CD8-positive, alpha-beta memory T cell (primary cell): Measurements from ENCODE around the gene SLCO2A1. TPM values are rescaled to one million over a fixed set of nuclear protein-coding genes. Genes with fewer than 3 reads are reported as not detected.
"Not testable (repeated sequence)": the region's sequence is repeated elsewhere in the genome, so short reads cannot be mapped to it uniquely, and the experiment has no call there.

Experiments
- CTCF ChIA-PET: fragments of 350-600 bp; sonication (Branson Sonifier 250); formaldehyde crosslinking; loops from one replicate; lab custom pipeline; 2021; ENCODE audit warnings: antibody characterized with exemption; lab: Charles Lee
- POLR2A ChIA-PET: fragments of 350-600 bp; sonication (Branson Sonifier 250); formaldehyde crosslinking; loops from one replicate; lab custom pipeline; 2021; ENCODE audit warnings: antibody characterized with exemption; lab: Charles Lee
- DNase-seq, 5 donors: peaks; one replicate each; pipeline versions ENCODE4 v3.0.0 to v3.0.0-alpha.2; 2020 to 2022; ENCODE audit warnings: mixed read lengths in 1 of 5
- H3K27ac ChIP-seq: one replicate; pipeline ENCODE4 v1.7.0; 2013; ENCODE audit warnings: low read depth, mild to moderate bottlenecking, low read length, moderate library complexity
- H3K27me3 ChIP-seq: 2 replicates; pipeline ENCODE4 v1.7.0; 2013; ENCODE audit warnings: low read length, mild to moderate bottlenecking; ENCODE audit not compliant: insufficient read depth, poor library complexity, severe bottlenecking
- H3K36me3 ChIP-seq: 2 replicates; pipeline ENCODE4 v1.7.0; 2013; ENCODE audit warnings: mild to moderate bottlenecking, low read length, moderate library complexity; ENCODE audit not compliant: insufficient read depth
- H3K4me1 ChIP-seq: 2 replicates; pipeline ENCODE4 v1.7.0; 2013; ENCODE audit warnings: mild to moderate bottlenecking, low read length, moderate library complexity; ENCODE audit not compliant: insufficient read depth
- H3K4me3 ChIP-seq: 2 replicates; pipeline ENCODE4 v1.7.0; 2013; ENCODE audit warnings: mild to moderate bottlenecking, low read length
- H3K9me3 ChIP-seq: 2 replicates; pipeline ENCODE4 v1.7.0; 2013; ENCODE audit warnings: mild to moderate bottlenecking, low read length
- H3K27ac Mint-ChIP-seq, 8 donors: one replicate each; pipeline ENCODE4 v1.8.0; 2020 to 2021; ENCODE audit warnings: mixed read lengths in 8 of 8, mild to moderate bottlenecking in 6 of 8, inconsistent platforms in 3 of 8, moderate library complexity in 3 of 8
- H3K27me3 Mint-ChIP-seq, 2 donors: one replicate each; pipeline ENCODE4 v1.8.0; 2020 to 2021; ENCODE audit warnings: mixed read lengths in 2 of 2, mild to moderate bottlenecking in 1 of 2, moderate library complexity in 1 of 2
- H3K36me3 Mint-ChIP-seq, 3 donors: one replicate each; pipeline ENCODE4 v1.8.0; 2020 to 2021; ENCODE audit warnings: mixed read lengths in 3 of 3, inconsistent platforms in 1 of 3, mild to moderate bottlenecking in 1 of 3
- H3K4me1 Mint-ChIP-seq, 3 donors: one replicate each; pipeline ENCODE4 v1.8.0; 2020 to 2021; ENCODE audit warnings: mixed read lengths in 3 of 3, inconsistent platforms in 1 of 3, mild to moderate bottlenecking in 1 of 3
- H3K4me3 Mint-ChIP-seq, 7 donors: one replicate each; pipeline ENCODE4 v1.8.0; 2020 to 2021; ENCODE audit warnings: mixed read lengths in 7 of 7, mild to moderate bottlenecking in 6 of 7, moderate library complexity in 4 of 7, inconsistent platforms in 2 of 7
- H3K9me3 Mint-ChIP-seq, 5 donors: one replicate each; pipeline ENCODE4 v1.8.0; 2020 to 2022; ENCODE audit warnings: mixed read lengths in 5 of 5, mild to moderate bottlenecking in 3 of 5, moderate library complexity in 2 of 5, inconsistent platforms in 1 of 5
- polyA plus RNA-seq: library from polyadenylated mRNA; unstranded; fragments of 300-500 nt; fragmentation: Illumina TruSeq; gene quantifications from one replicate; pipeline ENCODE4 v1.2.3, GENCODE V29; 2021
- total RNA-seq, 2 experiments: library from RNA; stranded (reverse); gene quantifications; one replicate each; pipeline ENCODE4 v1.2.3, GENCODE V29; 2021

SLCO2A1 gene
- total and polyA plus RNA-seq, 3 experiments from 2014 or later, result not detected

GRCh38 chr3:134074001-134074789 lies 44.5 kb upstream of the SLCO2A1 start:
- Histone ChIP-seq H3K27ac (no peak overlapping the region), H3K27me3 (no peaks in the 10 kb centered on the region), H3K9me3 (no peaks in the 10 kb centered on the region), H3K36me3 (no peaks in the 10 kb centered on the region), H3K4me1 (no peaks in the 10 kb centered on the region), H3K4me3 (no peak overlapping the region)
- Mint-ChIP-seq H3K27me3 (peaks cover 5 to 11% of the 10 kb centered on the region in 2 donors), H3K4me3 (no peak overlapping the region), H3K27ac (no peak overlapping the region), H3K36me3 (no peaks in the 10 kb centered on the region), H3K4me1 (no peaks in the 10 kb centered on the region), H3K9me3 (peaks cover 0 to 2% (median 0%) of the 10 kb centered on the region in 5 donors)
- ChIA-PET CTCF (no interaction called here), POLR2A (no interaction called here)
- no peak for DNase-seq

GRCh38 chr3:134073583-134073945 lies 43.8 kb upstream of the SLCO2A1 start:
- POLR2A ChIA-PET, result no interaction called here
- no peak for DNase-seq
- no peaks in the 10 kb centered on the region for H3K4me1 Mint-ChIP-seq
- no peaks in the 10 kb centered on the region for H3K36me3 Mint-ChIP-seq
- no peak overlapping the region for H3K4me3 Mint-ChIP-seq
- H3K9me3 Mint-ChIP-seq, result peaks cover 0 to 2% (median 0%) of the 10 kb centered on the region in 5 donors
- Histone ChIP-seq H3K36me3 (no peaks in the 10 kb centered on the region), H3K9me3 (no peaks in the 10 kb centered on the region), H3K27me3 (no peaks in the 10 kb centered on the region), H3K4me3 (no peak overlapping the region), H3K4me1 (no peaks in the 10 kb centered on the region), H3K27ac (no peak overlapping the region)
- CTCF ChIA-PET, result no interaction called here
- no peak overlapping the region for H3K27ac Mint-ChIP-seq
- peaks cover 5 to 11% of the 10 kb centered on the region in 2 donors for H3K27me3 Mint-ChIP-seq

DNA sequence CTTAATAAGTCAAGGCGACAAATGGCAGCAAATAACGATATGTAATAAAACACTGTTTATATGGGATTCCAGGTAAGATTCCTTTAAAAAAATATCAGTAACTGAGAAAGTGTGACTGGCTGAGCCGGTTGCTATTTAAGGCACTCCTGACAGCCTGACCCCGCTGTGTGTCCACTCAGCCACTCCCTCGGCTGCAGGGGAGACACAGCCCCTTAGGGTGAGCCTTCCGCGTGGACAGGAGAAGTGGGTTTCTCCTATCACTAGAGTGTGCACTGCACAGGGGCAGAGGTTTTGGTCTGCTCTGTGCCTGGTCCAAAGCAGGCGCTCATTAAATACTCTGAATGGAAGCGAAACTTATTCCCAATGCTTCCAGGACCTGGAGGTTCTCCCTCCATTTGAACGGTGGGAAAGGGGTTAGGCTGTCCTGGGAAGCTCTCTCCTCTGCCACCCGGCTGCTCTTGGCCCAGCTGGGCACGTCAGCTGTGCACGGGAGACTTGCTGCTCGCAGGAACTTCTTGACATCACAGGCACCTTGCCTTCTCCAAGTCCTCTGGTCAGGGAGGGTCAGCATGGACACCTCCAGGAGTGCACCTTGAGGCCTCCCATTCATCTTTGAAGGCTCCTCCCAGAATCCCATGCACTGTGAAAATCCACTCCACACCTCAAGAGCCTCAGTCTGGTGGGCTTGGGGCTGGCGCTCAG lies 43.3 kb upstream of the SLCO2A1 start:
- ChIA-PET CTCF (no interaction called here), POLR2A (no interaction called here)
- Mint-ChIP-seq H3K9me3 (peaks cover 0 to 2% (median 0%) of the 10 kb centered on the region in 5 donors), H3K27me3 (peaks cover 5 to 11% of the 10 kb centered on the region in 2 donors), H3K4me1 (no peaks in the 10 kb centered on the region), H3K27ac (no peak overlapping the region), H3K36me3 (no peaks in the 10 kb centered on the region), H3K4me3 (no peak overlapping the region)
- Histone ChIP-seq H3K27me3 (no peaks in the 10 kb centered on the region), H3K36me3 (no peaks in the 10 kb centered on the region), H3K27ac (no peak overlapping the region), H3K9me3 (no peaks in the 10 kb centered on the region), H3K4me3 (no peak overlapping the region), H3K4me1 (no peaks in the 10 kb centered on the region)
- DNase-seq, result no peak

DNA sequence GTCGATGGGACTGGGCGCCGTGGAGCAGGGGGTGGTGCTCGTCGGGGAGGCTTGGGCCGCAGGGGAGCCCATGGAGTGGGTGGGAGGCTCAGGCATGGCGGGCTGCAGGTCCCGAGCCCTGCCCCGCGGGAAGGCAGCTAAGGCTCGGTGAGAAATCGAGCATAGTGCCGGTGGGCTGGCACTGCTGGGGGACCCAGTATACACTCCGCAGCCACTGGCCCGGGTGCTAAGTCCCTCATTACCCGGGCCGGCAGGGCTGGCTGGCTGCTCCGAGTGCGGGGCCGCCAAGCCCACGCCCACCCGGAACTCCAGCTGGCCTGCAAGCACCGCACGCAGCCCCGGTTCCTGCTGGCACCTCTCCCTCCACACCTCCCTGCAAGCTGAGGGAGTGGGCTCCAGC lies 40.6 kb upstream of the SLCO2A1 start:
- H3K4me1 Mint-ChIP-seq, H3K36me3 ChIP-seq, H3K4me3 ChIP-seq, H3K4me1 ChIP-seq, H3K27me3 ChIP-seq, H3K36me3 Mint-ChIP-seq, H3K9me3 ChIP-seq, CTCF ChIA-PET, DNase-seq, H3K27ac ChIP-seq, H3K4me3 Mint-ChIP-seq, H3K9me3 Mint-ChIP-seq, H3K27ac Mint-ChIP-seq, POLR2A ChIA-PET, H3K27me3 Mint-ChIP-seq: not testable (repeated sequence)

DNA sequence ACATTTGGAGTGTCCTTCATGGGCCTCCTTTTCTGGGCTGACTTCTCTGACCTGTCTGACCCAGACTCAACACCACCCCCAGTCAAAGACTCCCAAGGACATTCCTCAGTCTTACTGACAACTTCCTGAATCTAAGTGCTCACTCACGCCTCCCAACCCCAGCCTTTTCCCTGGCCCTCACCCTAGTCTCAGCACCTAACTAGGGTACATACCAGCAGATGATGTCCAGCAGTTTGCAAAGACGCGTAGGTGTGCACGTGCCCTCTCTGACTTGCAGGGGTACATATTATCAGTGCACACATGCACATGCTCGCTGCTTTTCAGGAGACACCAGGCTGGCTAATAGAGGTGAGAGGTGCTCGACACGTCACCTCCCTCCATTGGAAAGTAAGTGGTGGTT lies 38.7 kb upstream of the SLCO2A1 start:
- Mint-ChIP-seq H3K9me3 (no peaks in the 10 kb centered on the region), H3K27me3 (peaks cover under 1 to 1% of the 10 kb centered on the region in 2 donors), H3K4me1 (no peaks in the 10 kb centered on the region), H3K4me3 (no peak overlapping the region), H3K36me3 (no peaks in the 10 kb centered on the region), H3K27ac (no peak overlapping the region)
- Histone ChIP-seq H3K27ac (no peak overlapping the region), H3K4me1 (no peaks in the 10 kb centered on the region), H3K4me3 (no peak overlapping the region), H3K27me3 (no peaks in the 10 kb centered on the region), H3K9me3 (no peaks in the 10 kb centered on the region), H3K36me3 (no peaks in the 10 kb centered on the region)
- ChIA-PET POLR2A (no interaction called here), CTCF (no interaction called here)
- no peak for DNase-seq

- H3K4me1 Mint-ChIP-seq, result no peaks in the 10 kb centered on the region
- Histone ChIP-seq H3K9me3 (no peaks in the 10 kb centered on the region), H3K4me1 (no peaks in the 10 kb centered on the region), H3K27me3 (no peaks in the 10 kb centered on the region), H3K27ac (no peak overlapping the region), H3K36me3 (no peaks in the 10 kb centered on the region), H3K4me3 (no peak overlapping the region)
- no peaks in the 10 kb centered on the region for H3K9me3 Mint-ChIP-seq
- POLR2A ChIA-PET, result no interaction called here
- CTCF ChIA-PET, result no interaction called here
- no peak overlapping the region for H3K27ac Mint-ChIP-seq
- no peak for DNase-seq
- H3K36me3 Mint-ChIP-seq, result no peaks in the 10 kb centered on the region
- no peak overlapping the region for H3K4me3 Mint-ChIP-seq
- H3K27me3 Mint-ChIP-seq, result no peaks in the 10 kb centered on the region
Measured at GRCh38 chr3:134067531-134068161, 37.9 kb upstream of the SLCO2A1 start.

- H3K4me1 ChIP-seq, result no peaks in the 10 kb centered on the region
- Mint-ChIP-seq H3K27ac (no peak overlapping the region), H3K4me3 (no peak overlapping the region), H3K36me3 (no peaks in the 10 kb centered on the region), H3K4me1 (no peaks in the 10 kb centered on the region), H3K9me3 (no peaks in the 10 kb centered on the region), H3K27me3 (no peaks in the 10 kb centered on the region)
- no peaks in the 10 kb centered on the region for H3K9me3 ChIP-seq
- H3K27me3 ChIP-seq, result no peaks in the 10 kb centered on the region
- no peak for DNase-seq
- no peak overlapping the region for H3K4me3 ChIP-seq
- no peaks in the 10 kb centered on the region for H3K36me3 ChIP-seq
- CTCF ChIA-PET, result no interaction called here
- POLR2A ChIA-PET, result no interaction called here
- no peak overlapping the region for H3K27ac ChIP-seq
Measured at GRCh38 chr3:134066651-134067530, 37.2 kb upstream of the SLCO2A1 start.
